Chondrocyte (in vitro differentiated cells): ENCODE results near the gene MYLK. TPM values are rescaled to one million over a fixed set of nuclear protein-coding genes. Genes with fewer than 3 reads are reported as not detected.

Experiments used
- DNase-seq: peaks from one replicate; pipeline ENCODE4 v3.0.0; 2021; ENCODE audit warnings: mixed read lengths, low spot score
- H3K27ac Mint-ChIP-seq: one replicate; pipeline ENCODE4 v1.8.0; 2021; ENCODE audit warnings: mild to moderate bottlenecking, moderate library complexity, mixed read lengths; ENCODE audit not compliant: unreplicated experiment
- H3K27me3 Mint-ChIP-seq: 2 replicates; pipeline ENCODE4 v1.8.0; 2021; ENCODE audit warnings: low read depth, mixed read lengths
- H3K36me3 Mint-ChIP-seq: 2 replicates; pipeline ENCODE4 v1.8.0; 2021; ENCODE audit warnings: low read depth, mixed read lengths
- H3K4me1 Mint-ChIP-seq: 2 replicates; pipeline ENCODE4 v1.8.0; 2021; ENCODE audit warnings: low read depth, mild to moderate bottlenecking, mixed read lengths
- H3K4me3 Mint-ChIP-seq: one replicate; pipeline ENCODE4 v1.8.0; 2021; ENCODE audit warnings: mild to moderate bottlenecking, moderate library complexity, mixed read lengths; ENCODE audit not compliant: unreplicated experiment
- H3K9me3 Mint-ChIP-seq: 2 replicates; pipeline ENCODE4 v1.8.0; 2021; ENCODE audit warnings: low read depth, mixed read lengths
- CTCF ChIP-seq: fragments of 200-600 bp; sonication (generic); IDR thresholded peaks from 2 replicates; pipeline ENCODE4 v1.5.0; 2021; ENCODE audit warnings: antibody characterized with exemption, mild to moderate bottlenecking, moderate library complexity
- total RNA-seq: library from RNA; stranded (reverse); gene quantifications from 3 replicates; pipeline ENCODE4 v1.2.1, GENCODE V29; 2021

MYLK gene
- total RNA-seq, 1 donor from 2014 or later = 405 TPM

DNA sequence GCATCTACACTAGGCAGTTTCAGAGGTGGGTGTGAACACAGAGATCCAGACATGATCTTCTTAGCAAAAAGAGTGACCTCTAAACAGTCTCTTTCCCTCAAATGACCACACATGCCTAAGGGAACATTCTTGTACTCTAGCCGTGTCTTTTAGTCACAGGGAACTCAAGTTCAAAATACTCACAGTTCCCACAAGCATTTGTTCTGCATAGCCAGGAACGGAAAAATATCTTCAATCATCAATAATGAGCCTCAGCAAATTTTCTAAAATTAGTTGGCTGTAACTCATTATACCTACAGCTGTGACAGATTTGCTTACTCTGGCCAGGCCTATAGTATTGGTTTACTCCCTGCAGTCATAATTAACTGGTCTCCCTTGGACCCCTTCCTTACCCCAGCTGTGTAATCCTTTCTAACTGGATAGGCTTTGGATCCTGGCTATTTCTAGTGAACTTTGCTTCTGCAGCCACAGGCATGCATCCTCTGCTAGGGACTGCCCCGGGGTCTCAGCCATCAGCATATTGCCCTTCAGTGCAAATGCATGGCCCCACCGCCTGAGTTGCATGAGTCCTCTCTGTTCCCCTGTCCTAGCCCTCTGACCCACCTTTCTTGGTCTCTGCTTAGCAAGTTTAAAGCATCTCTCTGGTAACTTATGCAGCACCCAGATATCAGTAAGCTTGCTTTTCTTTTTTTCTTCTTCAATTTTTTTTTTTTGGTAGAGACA lies 243.2 kb downstream of the MYLK start:
- no peaks in the 10 kb centered on the region for H3K27me3 Mint-ChIP-seq
- no peaks in the 10 kb centered on the region for H3K9me3 Mint-ChIP-seq
- peaks cover 38% of the 10 kb centered on the region for H3K36me3 Mint-ChIP-seq
- H3K4me1 Mint-ChIP-seq = peaks cover 76% of the 10 kb centered on the region
- peak overlapping the region; percentile 87 for H3K27ac Mint-ChIP-seq
- H3K4me3 Mint-ChIP-seq = no peak overlapping the region
- DNase-seq = no peak
- TF ChIP-seq CTCF = no peak

DNA sequence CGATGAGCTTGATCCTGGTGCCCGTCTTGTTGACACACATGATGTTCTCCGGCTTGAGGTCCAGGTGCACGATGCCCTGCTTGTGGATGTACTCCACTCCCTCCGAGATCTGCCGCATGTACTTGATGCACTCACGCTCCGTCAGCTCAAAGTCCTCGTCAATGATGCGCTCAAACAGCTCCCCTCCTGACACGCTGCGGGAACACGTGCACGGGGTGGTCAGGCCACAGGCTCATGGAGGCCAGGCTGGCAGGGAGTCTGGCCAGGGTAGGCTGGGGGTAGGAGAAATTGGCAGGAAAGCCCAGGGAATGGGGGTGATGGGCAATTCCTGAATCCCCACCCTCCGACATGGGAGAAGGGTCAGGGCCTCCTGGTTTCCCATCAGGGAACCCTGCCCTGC lies 243.8 kb downstream of the MYLK start:
- no peaks in the 10 kb centered on the region for H3K9me3 Mint-ChIP-seq
- peak overlapping the region; percentile 87 for H3K27ac Mint-ChIP-seq
- peaks cover 41% of the 10 kb centered on the region for H3K36me3 Mint-ChIP-seq
- peaks cover 81% of the 10 kb centered on the region for H3K4me1 Mint-ChIP-seq
- no peak for DNase-seq
- no peaks in the 10 kb centered on the region for H3K27me3 Mint-ChIP-seq
- no peak overlapping the region for H3K4me3 Mint-ChIP-seq
- no peak for TF ChIP-seq CTCF

DNA sequence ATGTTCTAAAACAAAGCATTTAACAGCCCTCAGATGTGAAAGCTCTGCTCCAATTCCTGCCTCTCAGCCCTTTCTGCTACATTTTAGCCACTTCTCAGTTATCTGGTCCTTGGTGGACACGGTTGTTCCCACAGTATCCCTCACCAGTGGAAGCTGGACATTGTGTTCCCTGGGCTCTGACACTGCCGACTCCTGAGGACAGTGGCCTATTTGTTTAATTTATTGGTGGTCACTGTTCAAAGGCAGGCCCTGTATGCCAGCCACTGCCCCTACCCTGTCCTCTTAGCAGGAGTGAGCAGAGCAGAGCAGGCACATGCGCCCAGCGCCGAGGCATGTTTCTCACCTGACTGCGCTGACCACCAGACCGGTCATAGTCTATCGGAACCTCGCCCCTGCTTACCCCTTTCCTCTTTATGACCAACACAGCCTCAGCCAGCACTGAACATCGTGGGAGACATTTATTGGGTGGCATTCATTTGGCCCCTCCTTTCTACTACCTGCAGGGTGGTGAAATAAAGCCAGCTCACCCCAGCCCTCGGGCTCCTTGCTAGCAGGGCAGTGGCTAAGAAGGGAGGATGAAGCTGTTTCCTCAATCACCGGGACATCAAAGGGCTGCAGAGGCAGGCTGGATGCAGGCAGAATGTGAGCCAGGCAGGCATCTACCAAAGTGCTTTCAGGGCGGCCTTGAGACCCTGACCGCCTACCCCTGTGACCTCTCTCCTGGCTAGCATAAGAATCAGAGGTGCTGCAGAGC lies 245.0 kb downstream of the MYLK start:
- TF ChIP-seq CTCF = no peak
- H3K9me3 Mint-ChIP-seq = no peaks in the 10 kb centered on the region
- DNase-seq = no peak
- peaks cover 35% of the 10 kb centered on the region for H3K36me3 Mint-ChIP-seq
- H3K4me3 Mint-ChIP-seq = no peak overlapping the region
- peak overlapping the region; percentile 49 for H3K27ac Mint-ChIP-seq
- H3K4me1 Mint-ChIP-seq = peaks cover 86% of the 10 kb centered on the region
- H3K27me3 Mint-ChIP-seq = no peaks in the 10 kb centered on the region

GRCh38 chr3:123637841-123638240 lies 246.3 kb downstream of the MYLK start:
- TF ChIP-seq CTCF = no peak
- Mint-ChIP-seq H3K4me3 (no peak overlapping the region), H3K27me3 (no peaks in the 10 kb centered on the region), H3K4me1 (peaks cover 87% of the 10 kb centered on the region), H3K9me3 (no peaks in the 10 kb centered on the region), H3K27ac (no peak overlapping the region), H3K36me3 (peaks cover 38% of the 10 kb centered on the region)
- no peak for DNase-seq

GRCh38 chr3:123637131-123637530 lies 247.0 kb downstream of the MYLK start:
- Mint-ChIP-seq H3K4me1 (peaks cover 87% of the 10 kb centered on the region), H3K4me3 (no peak overlapping the region), H3K27ac (peak overlapping the region; percentile 29), H3K9me3 (no peaks in the 10 kb centered on the region), H3K36me3 (peaks cover 39% of the 10 kb centered on the region), H3K27me3 (no peaks in the 10 kb centered on the region)
- no peak for TF ChIP-seq CTCF
- DNase-seq = no peak
